ENCODE measurements around the gene ANTXRL. TPM values are rescaled to one million over a fixed set of nuclear protein-coding genes. Genes with fewer than 3 reads are reported as not detected.

The ANTXRL gene
- total RNA-seq, 1 experiment from 2014 or later, result not detected

- 0 out of 2 replicates have a peak, but pooled peaks cover 2% of the 10 kb centered on the region for H3K27me3 ChIP-seq (ENCODE audit: control insufficient read depth, insufficient read depth, low read length)
- ChIA-PET CTCF (no interaction called here), POLR2A (no interaction called here)
- ATAC-seq (no peak), DNase-seq (ENCODE audit: low read depth, low spot score) (no peak)
- H3K4me3 ChIP-seq (ENCODE audit: low read depth in 2 of 2, low read length in 2 of 2), result no peak overlapping the region
- H3K9me3 ChIP-seq (ENCODE audit: control insufficient read depth, insufficient read depth, low read depth, low read length), result no peaks in the 10 kb centered on the region
- no peaks in the 10 kb centered on the region for H3K36me3 ChIP-seq (ENCODE audit: control insufficient read depth, insufficient read depth, low read length)
- no TSS peak for BruUV-seq (replicated peaks)
- in situ Hi-C loops (cut with HindIII; ENCODE audit: low pct_unique_long_range_greater_than_20kb, low sequenced_read_pairs) (no loop called here), intact Hi-C loops (cut with micrococcal nuclease; ENCODE audit: unreplicated experiment) (no loop called here)
- TF ChIP-seq TCF7L2 (IDR thresholded peaks at IDR 0.05; ENCODE audit: low read depth, low read length) (no peak), SIN3A (IDR thresholded peaks at IDR 0.05; ENCODE audit: borderline replicate concordance, insufficient read depth, low read depth, low read length) (no peak), REST (IDR thresholded peaks at IDR 0.05; ENCODE audit: insufficient read depth in 1 of 2, low read depth in 2 of 2, low read length in 1 of 2) (no peak), POLR2AphosphoS5 (IDR thresholded peaks at IDR 0.05; ENCODE audit: low read depth, low read length) (no peak), CTCF (IDR thresholded peaks at IDR 0.05) (no peak)
- no peak overlapping the region for H3K27ac ChIP-seq (ENCODE audit: low read length)
- 0 out of 2 replicates have a peak, but pooled peaks cover 2% of the 10 kb centered on the region for H3K4me1 ChIP-seq (ENCODE audit: control insufficient read depth, insufficient read depth, low read length)
These were observed 21.3 kb downstream of the ANTXRL start for GRCh38 chr10:46308113-46308415.

- DNase-seq (ENCODE audit: low read depth, low spot score), result no peak
- in situ Hi-C loops (cut with HindIII; ENCODE audit: low pct_unique_long_range_greater_than_20kb, low sequenced_read_pairs), result no loop called here
- Histone ChIP-seq H3K27ac (ENCODE audit: low read length) (no peak overlapping the region), H3K27me3 (ENCODE audit: control insufficient read depth, insufficient read depth, low read length) (0 out of 2 replicates have a peak, but pooled peaks cover 2% of the 10 kb centered on the region), H3K36me3 (ENCODE audit: control insufficient read depth, insufficient read depth, low read length) (no peaks in the 10 kb centered on the region), H3K4me1 (ENCODE audit: control insufficient read depth, insufficient read depth, low read length) (0 out of 2 replicates have a peak, but pooled peaks cover 2% of the 10 kb centered on the region), H3K9me3 (ENCODE audit: control insufficient read depth, insufficient read depth, low read depth, low read length) (no peaks in the 10 kb centered on the region), H3K4me3 (ENCODE audit: low read depth in 2 of 2, low read length in 2 of 2) (no peak overlapping the region)
- ATAC-seq, result no peak
- ChIA-PET CTCF (no interaction called here), POLR2A (no interaction called here)
- no peak for TF ChIP-seq REST (IDR thresholded peaks at IDR 0.05; ENCODE audit: insufficient read depth in 1 of 2, low read depth in 2 of 2, low read length in 1 of 2)
- no peak for TF ChIP-seq POLR2AphosphoS5 (IDR thresholded peaks at IDR 0.05; ENCODE audit: low read depth, low read length)
- no peak for TF ChIP-seq SIN3A (IDR thresholded peaks at IDR 0.05; ENCODE audit: borderline replicate concordance, insufficient read depth, low read depth, low read length)
- TF ChIP-seq CTCF (IDR thresholded peaks at IDR 0.05), result no peak
- TF ChIP-seq TCF7L2 (IDR thresholded peaks at IDR 0.05; ENCODE audit: low read depth, low read length), result no peak
- intact Hi-C loops (cut with micrococcal nuclease; ENCODE audit: unreplicated experiment), result no loop called here
- no TSS peak for BruUV-seq (replicated peaks)
These were observed 22.1 kb downstream of the ANTXRL start for GRCh38 chr10:46308666-46309450.
